ENCODE data around the gene ANXA3. TPM values are rescaled to one million over a fixed set of nuclear protein-coding genes. Genes with fewer than 3 reads are reported as not detected.
A peak's percentile ranks its signal among the peaks of the same experiment; 100 is the strongest.

Gene ANXA3
- total RNA-seq, 1 donor from 2014 or later = 182 TPM

GRCh38 chr4:78630615-78631014 lies 79.0 kb downstream of the ANXA3 start:
- no peaks in the 10 kb centered on the region for H3K27me3 ChIP-seq
- ATAC-seq (no peak), DNase-seq (no peak)
- no peaks in the 10 kb centered on the region for H3K36me3 ChIP-seq
- no peak for TF ChIP-seq CTCF (IDR thresholded peaks at IDR 0.05)
- H3K9me3 ChIP-seq = no peaks in the 10 kb centered on the region
- intact Hi-C loops (cut with DNase I) = no loop called here
- H3K4me1 ChIP-seq = peaks cover 6% of the 10 kb centered on the region
- H3K4me3 ChIP-seq = no peak overlapping the region
- no peak overlapping the region for H3K27ac ChIP-seq

GRCh38 chr4:78634011-78634664 lies 82.6 kb downstream of the ANXA3 start:
- H3K27me3 ChIP-seq = no peaks in the 10 kb centered on the region
- intact Hi-C loops (cut with DNase I) = no loop called here
- DNase-seq (no peak), ATAC-seq (peak; percentile 74)
- H3K36me3 ChIP-seq = no peaks in the 10 kb centered on the region
- no peak overlapping the region for H3K4me3 ChIP-seq
- TF ChIP-seq CTCF (IDR thresholded peaks at IDR 0.05) = no peak
- peaks cover 15% of the 10 kb centered on the region for H3K4me1 ChIP-seq
- peak overlapping the region; percentile 1 for H3K27ac ChIP-seq
- no peaks in the 10 kb centered on the region for H3K9me3 ChIP-seq

- Histone ChIP-seq H3K4me3 (no peak overlapping the region), H3K36me3 (no peaks in the 10 kb centered on the region), H3K27ac (no peak overlapping the region), H3K27me3 (no peaks in the 10 kb centered on the region), H3K4me1 (peaks cover 10% of the 10 kb centered on the region), H3K9me3 (no peaks in the 10 kb centered on the region)
- no peak for TF ChIP-seq CTCF (IDR thresholded peaks at IDR 0.05)
- DNase-seq = no peak
- intact Hi-C loops (cut with DNase I) = no loop called here
- ATAC-seq = no peak
Observed at GRCh38 chr4:78638337-78639172, 87.0 kb downstream of the ANXA3 start.

GRCh38 chr4:78640714-78641113 lies 89.1 kb downstream of the ANXA3 start:
- peaks cover 23% of the 10 kb centered on the region for H3K4me1 ChIP-seq
- no peaks in the 10 kb centered on the region for H3K36me3 ChIP-seq
- intact Hi-C loops (cut with DNase I) = no loop called here
- DNase-seq (no peak), ATAC-seq (no peak)
- no peaks in the 10 kb centered on the region for H3K9me3 ChIP-seq
- H3K27me3 ChIP-seq = no peaks in the 10 kb centered on the region
- H3K4me3 ChIP-seq = no peak overlapping the region
- H3K27ac ChIP-seq = no peak overlapping the region
- TF ChIP-seq CTCF (IDR thresholded peaks at IDR 0.05) = no peak

GRCh38 chr4:78642934-78643333 lies 91.4 kb downstream of the ANXA3 start:
- DNase-seq = no peak
- Histone ChIP-seq H3K27me3 (no peaks in the 10 kb centered on the region), H3K36me3 (no peaks in the 10 kb centered on the region), H3K27ac (no peak overlapping the region), H3K4me1 (peaks cover 33% of the 10 kb centered on the region), H3K4me3 (no peak overlapping the region), H3K9me3 (no peaks in the 10 kb centered on the region)
- intact Hi-C loops (cut with DNase I) = no loop called here
- no peak for TF ChIP-seq CTCF (IDR thresholded peaks at IDR 0.05)
- ATAC-seq = no peak
